ENCODE measurements around the gene PON2. TPM values are rescaled to one million over a fixed set of nuclear protein-coding genes. Genes with fewer than 3 reads are reported as not detected.

PON2 gene
- total and polyA plus RNA-seq, 11 donors, result 16.6 to 50.6 (median 30.5) TPM

GRCh38 chr7:95436407-95436806 lies 1.6 kb upstream of the PON2 start:
- H3K4me1 ChIP-seq, result peaks cover 0 to 15% (median 10%) of the 10 kb centered on the region in 12 donors
- no peak overlapping the region for H3K27ac ChIP-seq
- no peaks in the 10 kb centered on the region for H3K9me3 ChIP-seq
- no peak overlapping the region for H3K4me3 ChIP-seq
- TF ChIP-seq POLR2A (IDR thresholded peaks at IDR 0.05), result no peak
- TF ChIP-seq CTCF (IDR thresholded peaks at IDR 0.05), result no peak
- DNase-seq, result no peak
- 64 to 84% (median 67%) methylated on average over 4 of the region's 4 CpGs for WGBS, 4 donors
- ATAC-seq, result no peak
- intact Hi-C loops (cut with DNase I), result loop anchor here in 1 of 10 donors (5.0 to 10.0 kb wide), 2 partner anchors 36 to 168 kb away; no protein-coding TSS in a partner anchor
- H3K27me3 ChIP-seq, result no peaks in the 10 kb centered on the region
- H3K36me3 ChIP-seq, result no peaks in the 10 kb centered on the region

GRCh38 chr7:95435422-95435780 lies 573 bp upstream of the PON2 start:
- 53 to 63% (median 58%) methylated on average over 9 of the region's 9 CpGs for WGBS, 4 donors
- TF ChIP-seq POLR2A (IDR thresholded peaks at IDR 0.05), result no peak
- TF ChIP-seq CTCF (IDR thresholded peaks at IDR 0.05), result no peak
- Histone ChIP-seq H3K4me1 (peaks cover 0 to 15% (median 10%) of the 10 kb centered on the region in 12 donors), H3K36me3 (no peaks in the 10 kb centered on the region), H3K27me3 (no peaks in the 10 kb centered on the region), H3K9me3 (no peaks in the 10 kb centered on the region), H3K27ac (peak overlapping the region; percentile 83 to 97 (median 92)), H3K4me3 (peak overlapping the region; percentile 68 to 89 (median 79))
- DNase-seq (peak in 1 of 5 donors; percentile 25), ATAC-seq (peak in 2 of 4 donors; percentile 8 to 11)
- intact Hi-C loops (cut with DNase I), result loop anchor here in 1 of 10 donors (5.0 to 10.0 kb wide), 2 partner anchors 37 to 169 kb away; no protein-coding TSS in a partner anchor

GRCh38 chr7:95433952-95434556 lies 774 bp downstream of the PON2 start:
- DNase-seq (no peak), ATAC-seq (no peak)
- Histone ChIP-seq H3K27ac (peak overlapping the region; percentile 83 to 97 (median 92)), H3K9me3 (peaks cover 0 to 3% (median 0%) of the 10 kb centered on the region in 12 donors), H3K4me1 (peaks cover 0 to 15% (median 10%) of the 10 kb centered on the region in 12 donors), H3K27me3 (no peaks in the 10 kb centered on the region), H3K36me3 (no peaks in the 10 kb centered on the region), H3K4me3 (peak overlapping the region; percentile 68 to 89 (median 79))
- intact Hi-C loops (cut with DNase I), result loop anchor here in 1 of 10 donors (10.0 kb wide), 1 partner anchor 171 kb away; no protein-coding TSS in a partner anchor
- 49 to 63% (median 51%) methylated on average over 6 of the region's 6 CpGs for WGBS, 4 donors
- TF ChIP-seq CTCF (IDR thresholded peaks at IDR 0.05) (no peak), POLR2A (IDR thresholded peaks at IDR 0.05) (no peak)

GRCh38 chr7:95433129-95433528 lies 1.7 kb downstream of the PON2 start:
- DNase-seq (no peak), ATAC-seq (no peak)
- H3K27ac ChIP-seq, result no peak overlapping the region
- WGBS, 4 donors, result 97 to 98% (median 97%) methylated on average over 1 of the region's 1 CpG
- H3K27me3 ChIP-seq, result no peaks in the 10 kb centered on the region
- intact Hi-C loops (cut with DNase I), result loop anchor here in 1 of 10 donors (10.0 kb wide), 1 partner anchor 172 kb away; no protein-coding TSS in a partner anchor
- no peak overlapping the region for H3K4me3 ChIP-seq
- peaks cover 0 to 4% (median 0%) of the 10 kb centered on the region in 9 donors for H3K36me3 ChIP-seq
- TF ChIP-seq CTCF (IDR thresholded peaks at IDR 0.05) (no peak), POLR2A (IDR thresholded peaks at IDR 0.05) (no peak)
- H3K9me3 ChIP-seq, result peaks cover 0 to 3% (median 0%) of the 10 kb centered on the region in 12 donors
- H3K4me1 ChIP-seq, result peaks cover 0 to 15% (median 10%) of the 10 kb centered on the region in 12 donors

Data from heart left ventricle (tissue), 16 donors.